ENCODE data around the gene VWA7.

Gene VWA7

DNA sequence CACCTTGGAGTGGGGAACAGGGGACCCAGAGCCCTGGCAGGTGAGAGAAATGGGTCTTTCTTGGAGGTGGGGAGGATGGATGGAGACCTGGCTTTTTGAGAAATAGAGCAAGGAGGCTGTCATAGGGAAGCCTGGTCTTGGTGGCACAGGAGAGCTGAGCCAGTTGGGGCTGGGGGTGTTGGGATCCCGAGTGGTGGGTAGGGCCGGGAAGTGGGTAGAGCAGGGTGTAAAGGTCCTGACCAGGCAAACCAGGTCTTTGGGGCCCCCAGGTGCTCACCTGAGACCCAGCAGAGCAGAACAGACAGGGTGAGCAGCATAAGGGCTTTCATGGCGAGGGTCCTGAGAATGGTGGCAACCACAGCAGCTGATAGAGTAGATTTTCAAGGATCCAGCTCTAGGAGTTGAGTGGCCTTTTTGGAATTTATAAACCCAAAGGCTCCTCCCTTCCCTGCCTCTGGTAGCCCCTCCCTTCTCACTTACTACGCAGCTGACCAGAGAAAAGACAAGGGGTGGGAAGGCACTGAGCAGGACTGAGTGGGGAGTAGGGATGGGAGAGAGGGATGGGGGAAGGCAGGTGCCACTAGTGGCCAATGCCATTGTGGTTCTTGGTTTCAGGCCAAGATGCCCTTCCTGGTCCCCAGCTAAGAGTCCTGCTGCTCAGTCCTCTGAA lies 55.6 kb downstream of the VWA7 start, which contains the start of gene LY6G6C:
Gene LY6G6C (minus strand): TSS at position 396 of the 670 bp plus-strand sequence. CDS start 67 bp downstream, at position 329.
- no CpG with 5 or more reads among the region's 4 CpGs for WGBS, 2 donors (ENCODE audit: extremely low coverage in 2 of 2, insufficient read length in 2 of 2, insufficient replicate concordance in 1 of 2)
- H2AK5ac ChIP-seq (ENCODE audit: low read depth, low read length), result peak within 1 kb of the TSS; percentile 47
- H3K14ac ChIP-seq (ENCODE audit: low read length), result no peak within 1 kb of the TSS
- H2BK15ac ChIP-seq (ENCODE audit: low read length), result no peak within 1 kb of the TSS
- no peaks in the 10 kb centered on the region for H3K4me1 ChIP-seq (ENCODE audit: control insufficient read depth in 2 of 2, insufficient read depth in 1 of 2, low read depth in 1 of 2, low read length in 2 of 2)
- H3K79me1 ChIP-seq (ENCODE audit: low read depth, low read length), result no peaks in the 10 kb centered on the region
- H3K4me2 ChIP-seq (ENCODE audit: insufficient read depth, low read length, poor library complexity, severe bottlenecking), result no peak within 1 kb of the TSS
- H3K4me3 ChIP-seq (ENCODE audit: low read length in 2 of 2), result no peak within 1 kb of the TSS
- peak within 1 kb of the TSS; percentile 90 for H2BK120ac ChIP-seq (ENCODE audit: low read depth, low read length)
- H3K36me3 ChIP-seq (replicated peaks in 1 of 2; ENCODE audit: control insufficient read depth in 2 of 2, insufficient read depth in 2 of 2, low read length in 2 of 2), result peaks cover 14 to 19% of the 10 kb centered on the region in 2 donors
- H4K8ac ChIP-seq (ENCODE audit: low read depth, low read length), result no peak within 1 kb of the TSS
- H3K23ac ChIP-seq (ENCODE audit: low read depth, low read length, poor library complexity), result peak within 1 kb of the TSS; percentile 95
- H2BK12ac ChIP-seq (ENCODE audit: low read length), result no peak within 1 kb of the TSS
- H3K27me3 ChIP-seq (ENCODE audit: control insufficient read depth in 3 of 3, insufficient read depth in 3 of 3, low read depth in 1 of 3, low read length in 3 of 3), result peaks cover 0 to 3% (median 0%) of the 10 kb centered on the region in 3 experiments
- H2AFZ ChIP-seq (ENCODE audit: low read length), result no peak within 1 kb of the TSS
- no peak within 1 kb of the TSS for H3K27ac ChIP-seq (replicated peaks; ENCODE audit: low read length)
- H4K91ac ChIP-seq (ENCODE audit: low read depth, low read length, poor library complexity), result no peak within 1 kb of the TSS
- H2BK5ac ChIP-seq (ENCODE audit: low read length), result peak within 1 kb of the TSS; percentile 4
- H3K4ac ChIP-seq (ENCODE audit: low read length), result no peak within 1 kb of the TSS
- no peak for DNase-seq (ENCODE audit: low spot score)
- H3K18ac ChIP-seq (ENCODE audit: low read length), result no peak within 1 kb of the TSS
- no peak within 1 kb of the TSS for H3K9ac ChIP-seq (ENCODE audit: low read depth, low read length, poor library complexity)
- H3K9me3 ChIP-seq (replicated peaks in 1 of 2; ENCODE audit: control insufficient read depth in 2 of 2, insufficient read depth in 1 of 2, low read depth in 1 of 2, low read length in 2 of 2), result no peaks in the 10 kb centered on the region

DNA sequence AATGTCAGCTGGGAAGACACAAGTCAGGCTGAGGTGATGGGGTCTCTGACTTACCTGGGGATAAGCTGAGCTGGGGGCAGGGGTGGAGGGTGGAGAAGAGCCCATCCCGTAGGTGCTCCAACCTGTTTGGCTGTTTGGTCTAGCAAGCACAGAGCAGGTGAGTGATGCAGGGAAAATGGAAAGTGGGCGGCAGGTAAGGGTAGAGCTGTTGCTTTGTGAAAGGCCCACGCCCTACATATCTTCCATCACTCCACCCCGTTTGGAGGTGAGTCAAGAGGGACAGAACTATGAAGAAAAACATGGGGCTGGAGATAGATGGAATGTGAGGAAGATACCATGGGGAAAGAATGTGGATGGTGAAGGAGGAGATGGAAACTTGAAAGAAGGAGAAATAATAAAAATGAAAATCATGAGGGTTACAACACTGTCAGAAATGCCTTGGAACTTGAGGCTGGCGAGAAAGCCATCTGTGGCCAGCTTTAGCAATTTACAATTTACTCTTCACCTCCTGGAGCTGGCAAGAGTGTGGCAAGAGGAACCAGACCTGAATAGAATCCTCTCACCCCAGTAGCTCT lies 56.8 kb downstream of the VWA7 start:
- no peak overlapping the region for H3K23ac ChIP-seq (ENCODE audit: low read depth, low read length, poor library complexity)
- H3K79me1 ChIP-seq (ENCODE audit: low read depth, low read length), result no peaks in the 10 kb centered on the region
- H3K9ac ChIP-seq (ENCODE audit: low read depth, low read length, poor library complexity), result no peak overlapping the region
- H3K9me3 ChIP-seq (replicated peaks in 1 of 2; ENCODE audit: control insufficient read depth in 2 of 2, insufficient read depth in 1 of 2, low read depth in 1 of 2, low read length in 2 of 2), result no peaks in the 10 kb centered on the region
- no CpG with 5 or more reads among the region's 5 CpGs for WGBS, 2 donors (ENCODE audit: extremely low coverage in 2 of 2, insufficient read length in 2 of 2, insufficient replicate concordance in 1 of 2)
- no peak for DNase-seq (ENCODE audit: low spot score)
- H3K18ac ChIP-seq (ENCODE audit: low read length), result no peak overlapping the region
- H2BK120ac ChIP-seq (ENCODE audit: low read depth, low read length), result no peak overlapping the region
- H3K4me3 ChIP-seq (ENCODE audit: low read length in 2 of 2), result peak overlapping the region in 1 of 2 donors; percentile 44
- H2AK5ac ChIP-seq (ENCODE audit: low read depth, low read length), result no peak overlapping the region
- no peak overlapping the region for H2BK15ac ChIP-seq (ENCODE audit: low read length)
- H2AFZ ChIP-seq (ENCODE audit: low read length), result no peak overlapping the region
- no peak overlapping the region for H3K14ac ChIP-seq (ENCODE audit: low read length)
- H4K91ac ChIP-seq (ENCODE audit: low read depth, low read length, poor library complexity), result no peak overlapping the region
- no peak overlapping the region for H3K4me2 ChIP-seq (ENCODE audit: insufficient read depth, low read length, poor library complexity, severe bottlenecking)
- no peak overlapping the region for H3K4ac ChIP-seq (ENCODE audit: low read length)
- peak overlapping the region; percentile 4 for H2BK5ac ChIP-seq (ENCODE audit: low read length)
- H3K27me3 ChIP-seq (ENCODE audit: control insufficient read depth in 3 of 3, insufficient read depth in 3 of 3, low read depth in 1 of 3, low read length in 3 of 3), result peaks cover 0 to 3% (median 0%) of the 10 kb centered on the region in 3 experiments
- H3K36me3 ChIP-seq (replicated peaks in 1 of 2; ENCODE audit: control insufficient read depth in 2 of 2, insufficient read depth in 2 of 2, low read length in 2 of 2), result peaks cover 5 to 8% of the 10 kb centered on the region in 2 donors
- H3K27ac ChIP-seq (replicated peaks; ENCODE audit: low read length), result no peak overlapping the region
- H4K8ac ChIP-seq (ENCODE audit: low read depth, low read length), result no peak overlapping the region
- peaks cover 0 to 2% of the 10 kb centered on the region in 2 donors for H3K4me1 ChIP-seq (ENCODE audit: control insufficient read depth in 2 of 2, insufficient read depth in 1 of 2, low read depth in 1 of 2, low read length in 2 of 2)
- no peak overlapping the region for H2BK12ac ChIP-seq (ENCODE audit: low read length)

- no peaks in the 10 kb centered on the region for H3K9me3 ChIP-seq (replicated peaks in 1 of 2; ENCODE audit: control insufficient read depth in 2 of 2, insufficient read depth in 1 of 2, low read depth in 1 of 2, low read length in 2 of 2)
- H4K91ac ChIP-seq (ENCODE audit: low read depth, low read length, poor library complexity), result no peak overlapping the region
- no peaks in the 10 kb centered on the region for H3K79me1 ChIP-seq (ENCODE audit: low read depth, low read length)
- H3K27ac ChIP-seq (replicated peaks; ENCODE audit: low read length), result no peak overlapping the region
- no peak overlapping the region for H3K9ac ChIP-seq (ENCODE audit: low read depth, low read length, poor library complexity)
- H4K8ac ChIP-seq (ENCODE audit: low read depth, low read length), result no peak overlapping the region
- no peak overlapping the region for H2AFZ ChIP-seq (ENCODE audit: low read length)
- H3K4me2 ChIP-seq (ENCODE audit: insufficient read depth, low read length, poor library complexity, severe bottlenecking), result no peak overlapping the region
- WGBS, 2 donors (ENCODE audit: extremely low coverage in 2 of 2, insufficient read length in 2 of 2, insufficient replicate concordance in 1 of 2), result no CpG with 5 or more reads among the region's 6 CpGs
- H2BK120ac ChIP-seq (ENCODE audit: low read depth, low read length), result no peak overlapping the region
- no peak overlapping the region for H2BK12ac ChIP-seq (ENCODE audit: low read length)
- DNase-seq (ENCODE audit: low spot score), result no peak
- H3K4ac ChIP-seq (ENCODE audit: low read length), result no peak overlapping the region
- no peak overlapping the region for H3K4me3 ChIP-seq (ENCODE audit: low read length in 2 of 2)
- H3K4me1 ChIP-seq (ENCODE audit: control insufficient read depth in 2 of 2, insufficient read depth in 1 of 2, low read depth in 1 of 2, low read length in 2 of 2), result peaks cover 5 to 7% of the 10 kb centered on the region in 2 donors
- no peak overlapping the region for H2BK5ac ChIP-seq (ENCODE audit: low read length)
- no peak overlapping the region for H3K14ac ChIP-seq (ENCODE audit: low read length)
- H3K18ac ChIP-seq (ENCODE audit: low read length), result no peak overlapping the region
- H3K36me3 ChIP-seq (replicated peaks in 1 of 2; ENCODE audit: control insufficient read depth in 2 of 2, insufficient read depth in 2 of 2, low read length in 2 of 2), result peaks cover 0 to under 1% of the 10 kb centered on the region in 2 donors
- peaks cover 0 to 3% (median 0%) of the 10 kb centered on the region in 3 experiments for H3K27me3 ChIP-seq (ENCODE audit: control insufficient read depth in 3 of 3, insufficient read depth in 3 of 3, low read depth in 1 of 3, low read length in 3 of 3)
- peak overlapping the region; percentile 8 for H3K23ac ChIP-seq (ENCODE audit: low read depth, low read length, poor library complexity)
- H2AK5ac ChIP-seq (ENCODE audit: low read depth, low read length), result peak overlapping the region; percentile 57
- no peak overlapping the region for H2BK15ac ChIP-seq (ENCODE audit: low read length)
Measured at GRCh38 chr6:31719001-31719400, 58.1 kb downstream of the VWA7 start.

- Histone ChIP-seq H4K8ac (ENCODE audit: low read depth, low read length) (no peak overlapping the region), H3K36me3 (replicated peaks in 1 of 2; ENCODE audit: control insufficient read depth in 2 of 2, insufficient read depth in 2 of 2, low read length in 2 of 2) (no peaks in the 10 kb centered on the region), H3K9me3 (replicated peaks in 1 of 2; ENCODE audit: control insufficient read depth in 2 of 2, insufficient read depth in 1 of 2, low read depth in 1 of 2, low read length in 2 of 2) (no peaks in the 10 kb centered on the region), H2BK120ac (ENCODE audit: low read depth, low read length) (no peak overlapping the region), H3K4me2 (ENCODE audit: insufficient read depth, low read length, poor library complexity, severe bottlenecking) (no peak overlapping the region), H3K27me3 (ENCODE audit: control insufficient read depth in 3 of 3, insufficient read depth in 3 of 3, low read depth in 1 of 3, low read length in 3 of 3) (peaks cover 0 to 3% (median 0%) of the 10 kb centered on the region in 3 experiments), H2AK5ac (ENCODE audit: low read depth, low read length) (no peak overlapping the region), H2BK5ac (ENCODE audit: low read length) (no peak overlapping the region), H3K79me1 (ENCODE audit: low read depth, low read length) (no peaks in the 10 kb centered on the region), H2AFZ (ENCODE audit: low read length) (no peak overlapping the region), H3K4me1 (ENCODE audit: control insufficient read depth in 2 of 2, insufficient read depth in 1 of 2, low read depth in 1 of 2, low read length in 2 of 2) (peaks cover 12 to 14% of the 10 kb centered on the region in 2 donors), H3K14ac (ENCODE audit: low read length) (no peak overlapping the region), H3K23ac (ENCODE audit: low read depth, low read length, poor library complexity) (no peak overlapping the region), H3K4ac (ENCODE audit: low read length) (no peak overlapping the region), H3K18ac (ENCODE audit: low read length) (no peak overlapping the region), H3K9ac (ENCODE audit: low read depth, low read length, poor library complexity) (no peak overlapping the region), H3K27ac (replicated peaks; ENCODE audit: low read length) (no peak overlapping the region), H3K4me3 (ENCODE audit: low read length in 2 of 2) (no peak overlapping the region), H2BK15ac (ENCODE audit: low read length) (no peak overlapping the region), H2BK12ac (ENCODE audit: low read length) (no peak overlapping the region), H4K91ac (ENCODE audit: low read depth, low read length, poor library complexity) (no peak overlapping the region)
- no CpG with 5 or more reads among the region's 1 CpG for WGBS, 2 donors (ENCODE audit: extremely low coverage in 2 of 2, insufficient read length in 2 of 2, insufficient replicate concordance in 1 of 2)
- no peak for DNase-seq (ENCODE audit: low spot score)
Measured at GRCh38 chr6:31718265-31718664, 58.9 kb downstream of the VWA7 start.
